Muscle layer of colon (tissue), 2 donors: Measurements from ENCODE around the gene SMG5.
A peak's percentile ranks its signal among the peaks of the same experiment; 100 is the strongest.
"Not testable (repeated sequence)": the region's sequence is repeated elsewhere in the genome, so short reads cannot be mapped to it uniquely, and the experiment has no call there.

Experiments
- H3K27ac ChIP-seq: one replicate; pipeline ENCODE4 v1.7.0; 2013; ENCODE audit warnings: low read depth, mild to moderate bottlenecking, low read length, moderate library complexity
- H3K27me3 ChIP-seq, 2 donors: one replicate each; pipeline ENCODE4 v1.7.0; 2013; ENCODE audit warnings: low read length in 2 of 2, mild to moderate bottlenecking in 2 of 2; ENCODE audit not compliant: insufficient read depth in 2 of 2, control insufficient read depth in 1 of 2
- H3K36me3 ChIP-seq: one replicate; pipeline ENCODE4 v1.7.0; 2013; ENCODE audit warnings: mild to moderate bottlenecking, low read length; ENCODE audit not compliant: insufficient read depth
- H3K4me1 ChIP-seq: one replicate; pipeline ENCODE4 v1.7.0; 2013; ENCODE audit warnings: mild to moderate bottlenecking, low read length; ENCODE audit not compliant: insufficient read depth
- H3K4me3 ChIP-seq, 2 donors: one replicate each; pipeline ENCODE4 v1.7.0; 2013; ENCODE audit warnings: low read length in 2 of 2, low read depth in 1 of 2, mild to moderate bottlenecking in 1 of 2, moderate library complexity in 1 of 2
- H3K9ac ChIP-seq: one replicate; pipeline ENCODE4 v1.7.0; 2013; ENCODE audit warnings: low read length
- H3K9me3 ChIP-seq: one replicate; pipeline ENCODE4 v1.7.0; 2013; ENCODE audit warnings: mild to moderate bottlenecking, low read length
- donor health status: abdominal sarcoma.
- donor health status: Adenocarcinoma of cecum.

The SMG5 gene

GRCh38 chr1:156282479-156283222 lies at the start of gene SMG5:
Gene SMG5, minus strand, starts transcription at chr1:156282825. Its CDS starts 145 bp downstream, at chr1:156282680.
- Histone ChIP-seq H3K27ac (peak within 1 kb of the TSS; percentile 96), H3K36me3 (peaks cover 18% of the 10 kb centered on the region), H3K4me1 (peaks cover 22% of the 10 kb centered on the region), H3K4me3 (peak within 1 kb of the TSS; percentile 89 to 93), H3K9me3 (no peaks in the 10 kb centered on the region), H3K27me3 (no peaks in the 10 kb centered on the region), H3K9ac (peak within 1 kb of the TSS; percentile 69)

- H3K4me3 ChIP-seq, H3K4me1 ChIP-seq, H3K27me3 ChIP-seq, H3K27ac ChIP-seq, H3K9ac ChIP-seq, H3K9me3 ChIP-seq: not testable (repeated sequence)
- peaks cover 59% of the 10 kb centered on the region for H3K36me3 ChIP-seq
Observed at GRCh38 chr1:156323179-156323578, 40.6 kb upstream of the SMG5 start.

GRCh38 chr1:156320560-156320959 lies 37.9 kb upstream of the SMG5 start:
- Histone ChIP-seq H3K27ac (no peak overlapping the region), H3K27me3 (no peaks in the 10 kb centered on the region), H3K36me3 (peaks cover 82% of the 10 kb centered on the region), H3K9me3 (no peaks in the 10 kb centered on the region), H3K4me1 (no peaks in the 10 kb centered on the region), H3K4me3 (no peak overlapping the region), H3K9ac (no peak overlapping the region)

- Histone ChIP-seq H3K27me3 (no peaks in the 10 kb centered on the region), H3K4me1 (no peaks in the 10 kb centered on the region), H3K9ac (no peak overlapping the region), H3K4me3 (no peak overlapping the region), H3K27ac (no peak overlapping the region), H3K36me3 (peaks cover 85% of the 10 kb centered on the region), H3K9me3 (no peaks in the 10 kb centered on the region)
Observed at GRCh38 chr1:156319664-156320063, 37.0 kb upstream of the SMG5 start.

GRCh38 chr1:156316909-156317308 lies 34.3 kb upstream of the SMG5 start:
- H3K27ac ChIP-seq = no peak overlapping the region
- H3K27me3 ChIP-seq = no peaks in the 10 kb centered on the region
- no peaks in the 10 kb centered on the region for H3K9me3 ChIP-seq
- no peak overlapping the region for H3K9ac ChIP-seq
- no peaks in the 10 kb centered on the region for H3K4me1 ChIP-seq
- peaks cover 87% of the 10 kb centered on the region for H3K36me3 ChIP-seq
- no peak overlapping the region for H3K4me3 ChIP-seq

- Histone ChIP-seq H3K27ac (no peak overlapping the region), H3K36me3 (peaks cover 61% of the 10 kb centered on the region), H3K27me3 (no peaks in the 10 kb centered on the region), H3K4me3 (no peak overlapping the region), H3K9ac (no peak overlapping the region), H3K9me3 (no peaks in the 10 kb centered on the region), H3K4me1 (no peaks in the 10 kb centered on the region)
Observed at GRCh38 chr1:156310962-156311361, 28.3 kb upstream of the SMG5 start.

GRCh38 chr1:156308078-156308477 lies 25.5 kb upstream of the SMG5 start:
- H3K4me1 ChIP-seq = no peaks in the 10 kb centered on the region
- no peak overlapping the region for H3K4me3 ChIP-seq
- no peaks in the 10 kb centered on the region for H3K27me3 ChIP-seq
- H3K36me3 ChIP-seq = peaks cover 44% of the 10 kb centered on the region
- no peak overlapping the region for H3K9ac ChIP-seq
- H3K27ac ChIP-seq = no peak overlapping the region
- H3K9me3 ChIP-seq = no peaks in the 10 kb centered on the region

GRCh38 chr1:156305215-156305614 lies 22.6 kb upstream of the SMG5 start:
- Histone ChIP-seq H3K36me3 (peaks cover 19% of the 10 kb centered on the region), H3K27me3 (no peaks in the 10 kb centered on the region), H3K9ac (no peak overlapping the region), H3K4me1 (no peaks in the 10 kb centered on the region), H3K27ac (no peak overlapping the region), H3K4me3 (no peak overlapping the region), H3K9me3 (no peaks in the 10 kb centered on the region)

GRCh38 chr1:156303241-156303640 lies 20.6 kb upstream of the SMG5 start:
- Histone ChIP-seq H3K27me3 (no peaks in the 10 kb centered on the region), H3K4me3 (no peak overlapping the region), H3K9me3 (no peaks in the 10 kb centered on the region), H3K27ac (no peak overlapping the region), H3K4me1 (no peaks in the 10 kb centered on the region), H3K9ac (no peak overlapping the region), H3K36me3 (peaks cover 6% of the 10 kb centered on the region)

GRCh38 chr1:156298852-156299357 lies 16.3 kb upstream of the SMG5 start, which contains the start of gene VHLL:
Gene VHLL, minus strand, starts transcription at chr1:156299307. Its CDS starts 118 bp downstream, at chr1:156299189.
- Histone ChIP-seq H3K4me1 (peaks cover 13% of the 10 kb centered on the region), H3K4me3 (no peak within 1 kb of the TSS), H3K27ac (no peak within 1 kb of the TSS), H3K9ac (no peak within 1 kb of the TSS), H3K36me3 (no peaks in the 10 kb centered on the region), H3K27me3 (no peaks in the 10 kb centered on the region), H3K9me3 (no peaks in the 10 kb centered on the region)

GRCh38 chr1:156295391-156295947 lies 12.8 kb upstream of the SMG5 start, which contains the start of gene GLMP:
Gene GLMP, minus strand, starts transcription at chr1:156295679. Its CDS starts 34 bp downstream, at chr1:156295645.
- Histone ChIP-seq H3K27ac (peak within 1 kb of the TSS; percentile 73), H3K9ac (peak within 1 kb of the TSS; percentile 62), H3K27me3 (no peaks in the 10 kb centered on the region), H3K9me3 (no peaks in the 10 kb centered on the region), H3K4me3 (peak within 1 kb of the TSS; percentile 77 to 96), H3K36me3 (peaks cover 5% of the 10 kb centered on the region), H3K4me1 (peaks cover 22% of the 10 kb centered on the region)
